ENCODE data around the gene CFAP300. TPM values are rescaled to one million over a fixed set of nuclear protein-coding genes. Genes with fewer than 3 reads are reported as not detected.
A peak's percentile ranks its signal among the peaks of the same experiment; 100 is the strongest.

The CFAP300 gene
- total RNA-seq, 1 donor from 2014 or later = 7.2 TPM

GRCh38 chr11:102111787-102112508 is 64.7 kb downstream of the CFAP300 start:
- ATAC-seq (peak; percentile 27 to 71), DNase-seq (no peak)
- no peaks in the 10 kb centered on the region for H3K9me3 ChIP-seq
- intact Hi-C loops (cut with DNase I) = no loop called here
- H3K27ac ChIP-seq = peak overlapping the region; percentile 96
- H3K4me3 ChIP-seq = peak overlapping the region; percentile 82
- TF ChIP-seq, protein P1, sequence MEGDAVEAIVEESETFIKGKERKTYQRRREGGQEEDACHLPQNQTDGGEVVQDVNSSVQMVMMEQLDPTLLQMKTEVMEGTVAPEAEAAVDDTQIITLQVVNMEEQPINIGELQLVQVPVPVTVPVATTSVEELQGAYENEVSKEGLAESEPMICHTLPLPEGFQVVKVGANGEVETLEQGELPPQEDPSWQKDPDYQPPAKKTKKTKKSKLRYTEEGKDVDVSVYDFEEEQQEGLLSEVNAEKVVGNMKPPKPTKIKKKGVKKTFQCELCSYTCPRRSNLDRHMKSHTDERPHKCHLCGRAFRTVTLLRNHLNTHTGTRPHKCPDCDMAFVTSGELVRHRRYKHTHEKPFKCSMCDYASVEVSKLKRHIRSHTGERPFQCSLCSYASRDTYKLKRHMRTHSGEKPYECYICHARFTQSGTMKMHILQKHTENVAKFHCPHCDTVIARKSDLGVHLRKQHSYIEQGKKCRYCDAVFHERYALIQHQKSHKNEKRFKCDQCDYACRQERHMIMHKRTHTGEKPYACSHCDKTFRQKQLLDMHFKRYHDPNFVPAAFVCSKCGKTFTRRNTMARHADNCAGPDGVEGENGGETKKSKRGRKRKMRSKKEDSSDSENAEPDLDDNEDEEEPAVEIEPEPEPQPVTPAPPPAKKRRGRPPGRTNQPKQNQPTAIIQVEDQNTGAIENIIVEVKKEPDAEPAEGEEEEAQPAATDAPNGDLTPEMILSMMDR (IDR thresholded peaks at IDR 0.05) = no peak
- peaks cover 16% of the 10 kb centered on the region for H3K36me3 ChIP-seq
- no peaks in the 10 kb centered on the region for H3K27me3 ChIP-seq (ENCODE audit: low read depth)
- peaks cover 45% of the 10 kb centered on the region for H3K4me1 ChIP-seq

DNA sequence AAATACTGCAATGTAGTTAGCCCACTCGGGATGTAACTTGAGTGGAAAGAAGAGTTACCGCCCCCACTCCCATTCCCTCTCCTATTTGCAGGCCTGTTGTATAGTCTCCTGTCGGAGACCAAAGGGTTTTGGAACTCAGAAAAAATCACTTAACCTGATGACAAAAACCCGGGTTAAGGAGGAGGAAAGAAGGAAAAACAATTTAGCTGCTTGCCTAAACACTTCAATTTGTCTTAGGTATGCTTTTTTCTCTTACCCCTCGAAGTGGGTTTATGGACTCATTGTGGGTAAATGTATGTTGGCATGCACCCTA is 65.2 kb downstream of the CFAP300 start:
- ATAC-seq (no peak), DNase-seq (no peak)
- no peaks in the 10 kb centered on the region for H3K27me3 ChIP-seq (ENCODE audit: low read depth)
- H3K4me1 ChIP-seq = peaks cover 51% of the 10 kb centered on the region
- intact Hi-C loops (cut with DNase I) = no loop called here
- peak overlapping the region; percentile 82 for H3K4me3 ChIP-seq
- H3K36me3 ChIP-seq = peaks cover 16% of the 10 kb centered on the region
- no peaks in the 10 kb centered on the region for H3K9me3 ChIP-seq
- peak overlapping the region; percentile 96 for H3K27ac ChIP-seq
- TF ChIP-seq, protein P1 (IDR thresholded peaks at IDR 0.05) = no peak

DNA sequence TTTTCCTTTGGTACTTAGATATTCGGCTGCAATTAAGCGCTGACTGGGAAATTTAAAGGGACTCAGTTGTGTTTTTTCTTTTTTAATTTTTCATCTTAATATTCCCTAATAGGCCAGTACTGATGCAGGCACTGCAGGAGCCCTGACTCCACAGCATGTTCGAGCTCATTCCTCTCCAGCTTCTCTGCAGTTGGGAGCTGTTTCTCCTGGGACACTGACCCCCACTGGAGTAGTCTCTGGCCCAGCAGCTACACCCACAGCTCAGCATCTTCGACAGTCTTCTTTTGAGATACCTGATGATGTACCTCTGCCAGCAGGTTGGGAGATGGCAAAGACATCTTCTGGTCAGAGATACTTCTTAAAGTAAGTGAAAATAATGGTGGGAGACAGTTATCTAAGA is 66.8 kb downstream of the CFAP300 start:
- ATAC-seq (no peak), DNase-seq (no peak)
- TF ChIP-seq, protein P1 (IDR thresholded peaks at IDR 0.05) = no peak
- Histone ChIP-seq H3K9me3 (no peaks in the 10 kb centered on the region), H3K36me3 (peaks cover 16% of the 10 kb centered on the region), H3K27ac (no peak overlapping the region), H3K4me1 (peaks cover 63% of the 10 kb centered on the region), H3K4me3 (peak overlapping the region; percentile 82), H3K27me3 (ENCODE audit: low read depth) (no peaks in the 10 kb centered on the region)
- intact Hi-C loops (cut with DNase I) = no loop called here

DNA sequence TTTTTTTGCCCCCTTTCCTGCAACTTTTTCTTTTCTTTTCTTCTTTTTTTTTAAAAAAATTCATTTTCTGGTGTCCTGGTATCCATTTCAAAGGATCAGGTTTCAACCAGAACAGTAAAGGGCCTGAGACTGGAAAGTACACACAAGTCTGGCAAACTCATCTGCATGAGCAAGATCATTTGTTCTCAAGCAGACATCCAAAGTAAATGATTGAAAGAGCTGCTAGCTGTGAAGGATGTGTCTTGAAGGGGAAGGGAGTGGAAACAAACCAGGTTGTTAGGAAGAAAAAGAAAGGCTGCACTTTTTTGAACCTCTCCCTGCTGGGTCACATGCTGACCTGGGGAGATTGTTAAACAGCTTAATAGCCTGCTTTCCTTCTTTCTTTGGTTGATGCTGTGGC is 68.3 kb downstream of the CFAP300 start:
- no peak for DNase-seq
- Histone ChIP-seq H3K36me3 (peaks cover 16% of the 10 kb centered on the region), H3K27ac (peak overlapping the region; percentile 38), H3K4me1 (peaks cover 69% of the 10 kb centered on the region), H3K9me3 (no peaks in the 10 kb centered on the region), H3K27me3 (ENCODE audit: low read depth) (no peaks in the 10 kb centered on the region), H3K4me3 (no peak overlapping the region)
- ATAC-seq = peak; percentile 54 to 62
- intact Hi-C loops (cut with DNase I) = no loop called here
- TF ChIP-seq, protein P1 (IDR thresholded peaks at IDR 0.05) = no peak

DNA sequence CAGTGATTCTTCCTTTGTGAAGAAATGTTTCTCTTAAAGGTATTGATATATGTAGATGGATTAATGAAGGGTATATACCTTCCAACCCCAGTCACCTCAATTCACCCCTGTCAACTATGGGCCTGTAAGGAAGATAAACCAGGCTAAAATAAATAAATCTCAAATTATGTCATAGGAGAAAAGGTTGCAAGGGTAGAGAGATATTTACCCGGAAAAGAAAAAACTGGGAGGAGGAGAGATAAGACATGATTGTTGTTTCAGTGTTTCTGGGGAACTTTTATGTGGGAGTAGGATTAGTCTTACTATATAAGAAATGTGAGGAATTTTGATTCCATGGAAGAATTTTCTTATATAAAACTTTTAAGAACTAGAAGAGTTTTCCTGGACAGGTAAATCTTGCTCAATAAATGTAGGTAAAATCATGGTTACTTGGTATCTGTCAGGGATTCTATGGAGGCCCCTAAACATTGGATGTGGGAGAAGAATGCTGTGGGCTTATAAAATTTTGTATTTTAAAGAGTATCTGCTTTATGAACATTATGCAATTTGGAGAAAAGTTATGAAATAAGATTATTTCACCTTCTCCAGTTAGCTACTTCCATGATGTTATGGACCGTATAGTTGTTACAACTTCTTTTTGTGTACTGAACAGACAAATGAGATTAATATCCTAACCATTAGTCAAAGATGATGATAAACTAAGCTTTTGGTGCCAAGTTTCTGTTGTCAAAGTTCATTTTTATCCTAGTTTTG is 69.4 kb downstream of the CFAP300 start:
- H3K4me3 ChIP-seq = no peak overlapping the region
- DNase-seq = no peak
- TF ChIP-seq, protein P1 (IDR thresholded peaks at IDR 0.05) = no peak
- intact Hi-C loops (cut with DNase I) = no loop called here
- ATAC-seq = no peak
- H3K27ac ChIP-seq = peak overlapping the region; percentile 12
- peaks cover 76% of the 10 kb centered on the region for H3K4me1 ChIP-seq
- H3K9me3 ChIP-seq = no peaks in the 10 kb centered on the region
- peaks cover 16% of the 10 kb centered on the region for H3K36me3 ChIP-seq
- no peaks in the 10 kb centered on the region for H3K27me3 ChIP-seq (ENCODE audit: low read depth)

All from lower lobe of right lung (tissue), 2 donors.